NB4 (cell line): ENCODE results near the gene H6PD.

ENCODE experiments used
- POLR2A ChIP-seq: IDR thresholded peaks from 2 replicates; pipeline ENCODE4 v1.6.1; 2011; ENCODE audit warnings: mild to moderate bottlenecking; ENCODE audit not compliant: insufficient read length; ENCODE audit errors: extremely low read depth
- TF ChIP-seq, protein P1 (sequence below): IDR thresholded peaks from one replicate; pipeline ENCODE4 v1.5.1; 2012; ENCODE audit warnings: low read depth, low read length

DNA sequence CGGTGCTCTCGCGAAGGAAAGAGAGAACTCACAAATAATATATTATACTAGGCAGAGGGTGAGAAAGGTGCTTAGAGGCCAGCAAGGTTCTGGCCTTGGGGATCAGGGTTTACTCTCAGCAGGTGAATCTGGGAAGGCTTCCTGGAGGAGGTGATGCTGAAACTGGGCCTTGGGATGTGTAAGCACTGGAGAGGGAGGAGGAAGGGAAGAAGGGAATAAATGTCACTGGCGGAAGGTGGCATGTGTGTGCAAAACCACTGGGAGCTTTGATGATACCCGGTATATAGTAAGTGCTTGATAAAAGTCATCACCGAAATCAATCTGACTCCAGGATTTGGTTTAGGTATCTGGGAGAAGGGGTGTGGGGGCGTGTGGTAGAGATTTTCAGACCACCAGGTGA is 82.5 kb downstream of the H6PD start:
- TF ChIP-seq, protein P1, sequence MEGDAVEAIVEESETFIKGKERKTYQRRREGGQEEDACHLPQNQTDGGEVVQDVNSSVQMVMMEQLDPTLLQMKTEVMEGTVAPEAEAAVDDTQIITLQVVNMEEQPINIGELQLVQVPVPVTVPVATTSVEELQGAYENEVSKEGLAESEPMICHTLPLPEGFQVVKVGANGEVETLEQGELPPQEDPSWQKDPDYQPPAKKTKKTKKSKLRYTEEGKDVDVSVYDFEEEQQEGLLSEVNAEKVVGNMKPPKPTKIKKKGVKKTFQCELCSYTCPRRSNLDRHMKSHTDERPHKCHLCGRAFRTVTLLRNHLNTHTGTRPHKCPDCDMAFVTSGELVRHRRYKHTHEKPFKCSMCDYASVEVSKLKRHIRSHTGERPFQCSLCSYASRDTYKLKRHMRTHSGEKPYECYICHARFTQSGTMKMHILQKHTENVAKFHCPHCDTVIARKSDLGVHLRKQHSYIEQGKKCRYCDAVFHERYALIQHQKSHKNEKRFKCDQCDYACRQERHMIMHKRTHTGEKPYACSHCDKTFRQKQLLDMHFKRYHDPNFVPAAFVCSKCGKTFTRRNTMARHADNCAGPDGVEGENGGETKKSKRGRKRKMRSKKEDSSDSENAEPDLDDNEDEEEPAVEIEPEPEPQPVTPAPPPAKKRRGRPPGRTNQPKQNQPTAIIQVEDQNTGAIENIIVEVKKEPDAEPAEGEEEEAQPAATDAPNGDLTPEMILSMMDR: no peak
- TF ChIP-seq POLR2A: no peak
